Measurements from ENCODE around the gene PRPF18.

Gene PRPF18

DNA sequence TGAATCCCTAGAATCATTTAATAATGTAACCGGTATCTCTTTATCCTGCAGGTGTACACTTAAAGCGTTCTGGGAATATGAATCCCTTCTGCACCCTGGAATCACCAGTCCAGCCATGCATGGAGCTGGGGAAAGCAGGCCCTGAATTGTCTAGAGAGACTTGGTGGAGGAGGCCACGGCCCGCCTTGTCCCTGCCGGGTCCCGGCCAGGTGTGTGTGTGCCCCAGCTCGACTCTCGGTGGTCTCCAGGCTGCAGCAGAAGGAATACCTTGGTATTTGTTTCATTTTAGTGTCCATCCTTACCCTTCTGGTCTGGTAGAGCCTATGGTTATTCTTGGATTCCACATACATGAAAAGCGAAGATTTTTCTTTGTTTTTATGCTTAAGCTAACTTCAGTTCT, 58.1 kb downstream of the PRPF18 start:
- no peak for DNase-seq

DNA sequence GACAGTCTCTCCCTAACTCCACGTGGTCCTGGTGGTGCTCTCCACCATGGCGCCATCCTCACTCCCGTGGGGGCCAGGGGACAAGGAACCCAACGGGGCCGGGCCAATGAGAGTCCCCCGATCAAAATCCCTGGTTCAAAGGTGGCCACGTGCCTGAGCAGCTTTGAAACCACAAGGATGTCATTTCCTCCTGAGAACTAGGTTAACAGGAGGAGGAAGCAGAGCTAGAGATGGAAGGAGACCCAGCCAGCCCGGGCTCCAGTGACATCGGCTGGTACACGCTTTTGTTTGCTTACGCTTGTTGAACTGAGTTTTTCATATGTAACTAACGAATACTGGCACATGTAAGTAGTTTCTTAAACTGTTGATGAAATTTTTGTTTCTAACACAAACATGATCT, 61.7 kb downstream of the PRPF18 start:
- DNase-seq = no peak

DNA sequence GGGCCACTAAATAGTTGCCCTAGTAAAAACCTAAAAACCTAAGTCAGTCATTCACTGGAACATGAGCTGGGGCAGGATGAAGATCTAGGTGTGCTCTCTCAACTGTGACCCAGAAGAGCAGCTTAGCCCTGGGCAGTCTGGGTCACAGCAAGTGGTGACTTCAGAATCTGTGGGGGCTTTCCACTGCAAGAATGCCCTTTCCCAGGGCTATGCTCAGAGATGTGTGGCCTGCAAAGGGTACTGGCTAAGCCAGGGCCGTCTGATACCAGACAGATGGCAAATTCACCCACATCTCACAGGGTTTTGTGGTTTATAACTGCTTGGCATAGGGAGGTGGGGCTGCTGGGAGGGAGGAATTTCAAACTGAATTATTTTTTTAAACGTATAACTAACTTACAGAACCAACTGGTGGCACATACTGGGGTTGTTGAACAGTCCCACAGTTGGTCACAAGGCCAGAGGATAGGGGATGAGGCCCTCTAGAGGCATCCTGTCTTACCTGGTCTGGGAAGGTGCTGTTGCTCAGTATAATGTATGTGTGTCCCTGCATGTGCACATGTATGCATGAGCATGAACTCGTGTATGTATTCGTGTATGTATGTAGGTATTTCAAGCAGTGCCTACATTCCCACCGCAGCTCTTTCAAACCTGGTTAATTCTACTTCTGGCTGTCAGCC, 63.2 kb downstream of the PRPF18 start:
- DNase-seq = no peak

DNA sequence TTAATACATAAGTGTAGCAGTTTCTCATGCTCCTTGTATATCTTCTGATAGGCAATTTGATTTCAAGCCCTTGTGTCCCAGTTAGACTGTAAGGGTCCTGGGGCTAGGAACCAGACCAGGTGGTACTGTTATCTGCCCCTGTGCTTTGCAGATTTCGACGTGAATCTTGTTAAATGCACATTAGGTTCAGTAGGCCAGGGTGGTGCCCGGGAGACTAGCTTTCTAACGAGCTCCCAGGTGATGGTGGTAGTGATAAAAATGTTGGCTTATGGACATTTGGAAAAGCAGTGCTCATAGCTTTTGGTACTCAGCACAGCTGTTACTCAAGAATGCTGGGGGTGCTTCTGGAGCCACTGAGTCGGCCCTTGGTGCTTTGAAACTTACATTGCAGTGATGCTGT, 64.2 kb downstream of the PRPF18 start:
- DNase-seq = no peak

DNA sequence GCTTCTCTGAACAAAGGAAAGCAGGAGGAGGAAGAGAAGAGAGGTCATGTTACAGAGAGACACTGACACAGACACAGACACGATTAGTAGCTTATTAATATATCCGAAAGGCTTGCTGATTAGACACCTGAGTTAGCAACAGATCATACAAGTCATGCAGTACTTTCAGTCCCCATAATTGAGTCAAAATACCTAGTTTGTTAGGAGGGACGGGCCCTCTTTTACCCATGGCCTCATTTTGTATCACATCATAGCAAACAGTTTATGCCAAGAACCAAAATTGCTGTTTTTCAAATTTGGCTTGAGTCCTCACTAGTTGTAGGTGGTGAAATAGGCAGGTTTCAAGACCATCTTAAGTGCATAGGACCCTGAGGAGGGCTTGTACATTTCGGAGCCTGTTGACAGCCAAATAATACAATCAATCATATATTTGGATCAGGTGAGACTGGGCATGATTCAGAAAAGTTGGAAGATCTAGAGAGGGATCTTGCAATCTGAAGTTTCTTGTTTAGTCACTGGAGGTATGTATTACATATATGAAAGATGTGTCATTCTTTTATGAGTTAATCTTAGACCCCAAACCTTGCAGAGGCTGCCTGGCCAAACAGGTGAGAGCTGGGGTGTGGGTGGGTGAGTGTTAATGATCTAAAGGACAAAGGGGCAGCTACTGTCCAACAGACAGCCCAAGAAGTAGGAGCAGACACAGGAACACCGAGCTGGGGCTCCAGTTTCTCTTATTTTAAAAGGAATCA, 65.4 kb downstream of the PRPF18 start:
- no peak for DNase-seq

DNA sequence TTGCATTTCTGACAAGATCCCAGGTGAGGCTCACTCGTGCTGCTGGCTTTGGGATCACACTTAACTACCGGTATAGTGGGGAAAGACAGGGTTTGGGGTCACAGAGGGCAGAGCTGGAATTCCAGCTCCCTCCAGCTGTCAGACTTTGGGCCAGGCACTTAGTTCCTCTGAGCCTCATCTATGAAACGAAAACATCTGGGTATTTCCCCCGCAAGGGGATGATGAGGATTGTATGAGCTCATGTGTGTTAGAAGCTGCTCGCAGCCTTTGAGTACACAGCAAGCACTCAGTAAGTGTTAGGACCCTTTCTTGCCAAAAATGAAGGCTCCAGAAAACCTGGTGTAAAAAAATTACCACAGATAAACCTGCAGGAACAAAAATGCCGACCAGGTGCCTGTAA, 66.1 kb downstream of the PRPF18 start:
- DNase-seq = no peak

DNA sequence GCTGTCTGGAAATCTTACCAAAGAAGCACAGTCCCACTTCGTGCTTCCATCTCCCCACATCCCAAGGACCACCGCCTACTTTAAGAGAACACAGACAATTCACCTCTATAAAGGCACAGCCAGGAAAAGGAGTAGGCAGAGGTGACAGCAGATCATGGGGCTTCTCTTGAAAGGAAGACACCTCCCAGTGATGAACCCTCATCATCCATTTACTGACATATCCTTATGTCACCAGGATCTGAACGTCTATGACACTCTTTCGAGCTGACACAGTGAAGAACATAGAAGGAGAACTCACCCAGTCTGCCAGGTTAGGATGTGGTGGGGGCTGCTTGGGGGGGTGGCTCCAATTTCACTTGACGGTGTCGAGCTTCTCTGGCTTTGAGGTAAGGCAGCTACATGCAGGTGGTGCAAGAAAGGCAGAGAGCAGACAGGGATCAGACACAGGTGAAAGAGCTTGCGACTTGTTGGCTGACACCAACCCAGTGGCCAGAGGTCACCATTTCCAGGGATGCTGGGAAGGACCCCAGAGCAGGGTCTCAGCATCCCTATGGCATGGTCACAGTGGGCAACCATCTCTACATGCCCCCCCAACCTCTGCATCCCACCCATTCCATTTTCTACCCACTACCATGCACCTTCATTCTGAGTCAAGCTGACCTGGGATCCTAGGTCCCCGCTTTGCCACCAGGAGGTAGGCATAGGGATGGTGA, 67.5 kb downstream of the PRPF18 start:
- no peak for DNase-seq

DNA sequence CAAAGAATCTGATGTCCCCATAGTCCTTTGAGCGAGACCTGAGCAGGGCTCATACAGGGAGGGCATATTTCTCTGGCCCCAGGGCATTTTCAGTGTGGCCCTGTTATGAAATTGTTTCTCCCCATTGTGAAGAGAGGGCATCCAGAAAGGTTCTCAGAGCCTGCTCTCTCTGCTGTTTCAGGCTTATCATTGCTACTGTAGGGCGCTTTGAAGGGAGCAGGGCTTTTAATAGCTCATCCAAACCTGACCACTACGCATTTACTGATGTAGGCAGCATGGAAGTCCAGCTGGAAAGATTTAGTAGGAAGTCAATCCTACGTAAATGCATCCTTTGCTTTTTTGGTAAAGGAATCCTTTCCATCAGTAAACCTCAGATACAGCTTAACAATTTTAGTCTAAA, 68.1 kb downstream of the PRPF18 start:
- no peak for DNase-seq

DNA sequence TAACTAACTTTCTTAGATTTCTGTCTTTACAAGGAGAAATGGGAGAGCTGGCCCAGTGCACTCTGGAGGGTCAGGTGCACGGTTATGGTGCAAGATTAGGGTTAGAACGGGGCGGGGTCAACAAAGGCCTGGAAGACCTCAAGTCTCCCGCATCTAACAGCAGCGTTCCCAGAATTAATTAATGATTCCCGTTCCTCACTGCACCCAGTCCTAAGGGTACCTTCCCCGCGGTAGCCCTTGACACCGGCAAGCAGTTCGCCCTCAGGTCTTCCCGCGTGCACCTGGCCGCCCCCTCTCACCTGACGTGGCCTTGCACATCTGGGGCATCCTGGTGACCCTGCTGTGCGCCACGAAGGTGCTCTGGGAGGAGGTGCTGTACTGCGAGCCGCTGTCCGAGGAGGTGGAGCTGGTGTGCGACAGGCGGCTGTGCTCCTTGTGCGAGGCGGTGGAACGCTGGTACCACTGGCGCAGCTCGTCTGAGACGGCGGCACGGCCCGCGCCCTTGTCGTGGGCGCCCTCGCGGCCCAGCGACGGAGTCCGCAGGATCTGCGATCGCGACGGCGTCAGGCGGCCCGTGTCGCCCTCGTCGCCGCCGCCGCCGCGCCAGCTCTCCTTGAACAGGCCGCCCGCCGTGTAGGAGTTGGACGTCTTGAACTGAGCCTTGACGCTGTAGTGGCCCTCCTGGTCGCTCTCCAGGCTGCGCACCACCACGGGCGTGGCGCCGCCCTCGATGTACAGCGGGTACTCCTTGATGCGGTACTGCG, 69.8 kb downstream of the PRPF18 start:
- no peak for DNase-seq

DNA sequence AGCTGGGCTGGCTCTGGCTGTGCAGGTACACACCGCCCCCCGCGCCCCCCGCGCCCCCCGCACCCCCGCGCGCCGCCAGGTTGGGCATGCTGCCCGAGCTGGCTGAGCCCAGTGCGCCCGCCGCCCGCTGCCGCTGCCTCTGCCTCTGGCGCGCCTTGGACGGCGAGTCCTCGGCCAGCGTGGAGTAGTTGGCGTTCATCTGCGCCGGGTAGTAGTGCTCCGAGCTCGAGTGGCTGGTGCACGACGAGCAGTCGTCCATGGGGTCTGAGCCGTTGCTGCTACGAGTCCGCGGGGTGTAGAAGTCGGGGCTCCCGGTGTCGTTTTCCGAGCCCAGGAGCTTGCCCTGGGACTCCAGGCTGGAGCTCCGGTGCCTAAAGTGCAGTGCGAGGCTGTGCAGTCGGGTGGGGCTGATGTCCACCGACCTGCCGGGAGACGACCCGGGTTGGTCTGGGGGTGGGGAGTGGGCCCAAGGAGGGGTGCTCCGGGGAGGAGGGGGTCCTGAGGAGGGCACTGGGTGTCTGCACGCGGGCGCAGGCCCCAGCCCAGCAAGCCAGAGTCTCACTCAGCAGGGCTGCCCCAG, 70.4 kb downstream of the PRPF18 start:
- DNase-seq = no peak

DNA sequence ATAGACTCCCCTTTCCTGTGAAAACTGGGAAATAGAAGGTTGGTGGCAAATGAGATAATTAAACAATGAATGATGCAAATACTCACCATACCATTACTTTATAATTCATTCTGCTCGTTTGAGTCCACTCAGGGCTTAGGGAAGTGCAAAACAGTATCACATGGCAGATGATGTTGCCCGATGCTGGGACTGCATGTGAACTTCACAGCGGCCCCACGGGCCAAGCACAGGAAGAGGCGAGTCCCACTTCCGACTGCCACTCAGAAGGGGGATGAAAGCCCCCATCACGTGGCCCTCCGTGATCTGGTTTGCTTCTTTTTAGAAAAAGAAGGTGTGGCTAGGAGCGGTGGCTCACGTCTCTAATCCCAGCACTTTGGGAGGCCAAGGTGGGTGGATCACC, 71.5 kb downstream of the PRPF18 start:
- DNase-seq = no peak

DNA sequence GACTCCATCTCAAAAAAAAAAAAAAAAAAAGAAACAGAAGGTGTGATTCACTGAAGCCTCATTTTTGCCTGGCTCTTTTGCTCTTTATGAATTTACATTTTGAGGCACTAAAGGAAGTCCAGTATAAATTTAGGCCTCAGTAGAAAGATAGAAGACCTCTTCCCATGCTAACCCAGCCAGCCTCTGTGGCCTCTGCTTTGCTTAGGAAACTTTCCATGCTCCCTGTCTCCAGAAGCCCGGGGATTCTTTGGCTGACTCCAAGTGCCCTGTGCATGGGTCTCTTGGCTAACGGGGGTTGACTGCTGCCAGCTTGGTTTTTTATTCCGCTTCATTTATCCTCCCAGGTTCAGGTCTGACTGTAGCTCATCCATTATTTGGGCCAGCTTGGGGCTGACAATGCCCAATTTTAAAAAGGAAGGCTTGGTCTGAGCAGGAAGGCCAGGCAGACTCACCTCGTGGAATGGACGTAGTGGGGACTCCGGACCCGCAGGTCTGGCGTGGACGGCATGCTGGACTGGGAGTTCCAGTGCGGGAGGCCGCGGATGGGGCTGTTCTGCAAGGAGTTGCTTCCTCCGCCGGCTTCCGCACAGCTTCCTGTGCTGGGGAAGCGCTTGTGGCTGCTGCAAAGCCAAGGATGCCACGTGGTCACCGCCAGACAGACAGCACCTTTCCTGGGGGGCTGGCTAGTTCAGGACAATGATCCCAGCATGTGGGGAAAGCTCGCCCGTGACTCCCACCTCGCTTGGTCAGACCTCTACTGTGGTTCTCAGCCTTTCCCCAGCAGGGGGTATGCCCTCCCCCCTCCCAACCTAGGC, 72.3 kb downstream of the PRPF18 start:
- DNase-seq = no peak

DNA sequence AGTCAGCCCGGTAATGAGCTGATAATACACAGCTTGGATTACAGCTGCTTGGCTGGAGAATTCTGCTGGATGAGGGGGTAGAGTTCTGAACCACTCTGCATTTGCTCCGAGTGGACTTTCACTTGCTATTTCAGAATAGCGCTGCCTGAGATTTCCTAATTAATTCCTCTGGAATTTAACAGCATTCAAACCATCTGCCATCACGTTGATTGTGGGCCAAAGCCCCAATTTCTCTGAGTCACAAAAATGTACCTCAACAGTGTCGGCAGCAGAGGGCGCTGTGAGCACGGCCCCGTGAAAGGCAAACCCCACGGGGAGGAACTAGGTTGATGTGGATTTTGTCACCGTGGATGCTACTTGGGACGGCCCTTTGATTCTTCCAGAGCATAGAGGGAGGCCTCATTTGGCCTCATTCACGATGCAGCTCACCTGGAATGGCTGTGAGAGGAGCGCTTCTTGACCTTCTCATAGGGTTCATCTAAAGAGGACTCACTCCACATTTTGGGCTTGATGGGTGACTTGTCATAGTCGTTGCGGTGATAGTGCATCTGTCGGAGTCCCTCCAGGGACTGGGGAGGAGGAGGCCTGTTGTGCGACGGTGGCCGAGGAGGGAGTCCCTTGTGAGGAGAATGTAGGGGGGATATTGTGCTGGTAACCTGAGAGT, 73.3 kb downstream of the PRPF18 start:
- no peak for DNase-seq

DNA sequence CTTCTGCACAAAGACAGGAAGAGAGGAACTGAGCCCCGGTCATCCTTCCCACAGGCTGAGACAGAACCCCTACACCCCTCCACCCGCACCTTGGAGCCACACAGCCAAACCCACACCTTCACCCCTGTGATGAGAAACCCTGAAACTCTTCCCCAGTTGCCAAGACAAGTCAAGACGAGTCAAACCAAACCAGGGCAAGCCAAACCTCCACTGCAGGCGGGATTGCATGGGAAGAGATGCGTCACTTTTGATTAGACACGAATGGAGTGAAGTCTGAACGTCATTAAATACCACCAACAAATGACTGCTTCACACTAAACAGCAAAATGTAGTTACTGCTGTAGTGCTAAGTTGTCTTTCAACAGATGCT, 73.8 kb downstream of the PRPF18 start:
- no peak for DNase-seq

DNA sequence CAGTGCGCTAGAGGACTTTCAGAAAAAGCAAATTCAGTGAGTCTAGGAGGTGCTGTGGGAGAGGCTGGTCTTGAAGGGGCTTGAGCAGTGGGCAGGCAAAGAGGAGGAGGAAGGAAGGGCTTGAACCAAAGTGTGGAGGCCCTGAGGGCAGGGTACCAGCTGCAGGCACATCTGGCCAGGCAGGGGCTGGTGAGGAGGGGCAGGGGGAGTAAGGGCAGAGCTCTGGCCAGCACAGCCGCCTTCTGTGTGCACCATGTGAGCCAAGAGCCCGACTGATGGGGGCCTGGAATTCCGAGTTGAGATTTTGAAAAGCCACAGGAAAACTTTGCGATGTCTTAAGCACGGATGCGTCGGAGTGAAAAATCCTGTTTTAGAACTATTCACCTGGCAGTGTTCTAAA, 74.5 kb downstream of the PRPF18 start:
- no peak for DNase-seq

DNA sequence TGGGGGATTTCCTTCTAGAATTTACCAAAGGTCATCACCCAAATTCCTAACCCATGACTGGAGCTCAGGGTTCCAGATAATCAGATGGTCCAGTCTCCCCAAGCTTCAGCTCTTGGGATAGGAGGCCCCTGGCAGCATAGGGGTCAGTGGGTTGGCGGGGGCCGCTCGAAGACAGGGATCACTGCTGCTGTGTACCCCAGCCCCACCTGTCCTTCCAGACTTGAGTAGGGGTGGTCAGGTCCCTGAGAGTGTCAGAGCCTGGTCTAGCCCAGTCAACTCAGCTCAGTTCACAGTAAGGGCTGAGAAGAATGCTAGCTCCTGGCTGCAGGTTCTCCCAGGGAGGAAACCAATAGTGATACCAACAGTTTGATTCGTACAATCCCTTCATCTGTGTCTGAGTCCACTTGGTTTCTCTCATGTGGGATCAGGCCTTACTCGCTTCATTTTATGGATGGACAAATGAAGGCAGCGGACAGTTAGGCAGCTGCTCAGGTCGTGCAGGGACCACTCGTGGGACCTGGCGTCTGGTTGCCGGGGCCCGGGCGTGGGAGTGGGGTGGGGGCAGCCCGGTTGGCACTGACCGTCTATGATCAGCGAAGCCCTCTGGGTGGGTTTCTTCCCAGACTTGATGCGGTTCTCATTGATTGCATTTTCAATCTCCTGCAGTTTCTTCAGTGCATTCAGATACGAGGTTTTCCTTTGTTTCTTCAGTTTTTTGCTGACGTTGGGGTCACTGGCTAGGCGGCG, 78.9 kb downstream of the PRPF18 start:
- DNase-seq = no peak

DNA sequence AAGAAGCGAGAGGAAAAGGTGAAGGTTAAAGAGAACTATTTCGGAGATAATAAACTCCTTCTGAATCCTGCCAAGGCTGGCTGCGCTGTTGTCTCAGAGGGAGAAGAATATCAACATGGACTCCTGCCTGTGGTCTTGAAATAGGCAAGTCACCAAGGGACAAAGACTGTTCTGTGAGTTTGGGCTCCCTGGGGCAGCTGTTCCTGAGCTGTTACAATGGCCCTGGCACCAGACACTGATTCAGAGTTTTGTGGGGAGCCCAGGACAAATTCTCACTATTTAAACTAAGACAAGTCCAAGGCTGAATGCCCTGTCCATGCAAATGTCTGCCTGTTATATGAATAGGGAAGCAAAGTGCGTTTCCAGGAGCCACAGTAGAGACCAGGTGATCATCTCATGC, 81.4 kb downstream of the PRPF18 start:
- DNase-seq = no peak

DNA sequence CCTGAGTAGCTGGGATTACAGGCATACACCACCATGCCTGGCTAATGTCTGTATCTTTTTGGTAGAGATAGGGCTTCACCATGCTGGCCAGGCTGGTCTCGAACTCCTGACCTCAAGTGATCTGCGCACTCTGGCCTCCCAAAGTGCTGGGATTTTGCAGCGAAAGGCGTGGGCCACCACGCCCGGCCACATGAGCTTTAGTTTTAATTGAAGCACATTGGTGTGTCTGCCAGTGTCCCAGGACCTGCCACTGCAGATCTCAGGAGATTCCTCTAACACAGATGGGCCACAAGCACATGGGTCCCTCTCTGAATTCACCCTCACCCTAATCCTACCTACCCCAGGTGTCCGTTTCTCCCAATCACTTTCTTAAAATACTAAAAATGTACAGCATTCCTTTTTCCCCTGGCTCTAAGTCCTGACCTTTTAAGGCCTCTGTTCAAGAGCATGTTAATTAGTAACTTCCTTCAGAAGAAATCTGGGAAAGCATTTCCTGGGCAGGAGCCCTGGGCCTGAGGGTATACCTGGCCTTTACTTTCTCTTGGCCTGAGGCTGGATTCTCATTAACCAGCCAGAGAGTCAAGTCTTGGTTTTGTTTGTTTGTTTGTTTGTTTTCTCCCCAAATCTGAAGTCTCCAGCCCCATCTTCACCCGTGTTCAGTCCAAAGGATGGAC, 82.6 kb downstream of the PRPF18 start:
- DNase-seq = no peak

DNA sequence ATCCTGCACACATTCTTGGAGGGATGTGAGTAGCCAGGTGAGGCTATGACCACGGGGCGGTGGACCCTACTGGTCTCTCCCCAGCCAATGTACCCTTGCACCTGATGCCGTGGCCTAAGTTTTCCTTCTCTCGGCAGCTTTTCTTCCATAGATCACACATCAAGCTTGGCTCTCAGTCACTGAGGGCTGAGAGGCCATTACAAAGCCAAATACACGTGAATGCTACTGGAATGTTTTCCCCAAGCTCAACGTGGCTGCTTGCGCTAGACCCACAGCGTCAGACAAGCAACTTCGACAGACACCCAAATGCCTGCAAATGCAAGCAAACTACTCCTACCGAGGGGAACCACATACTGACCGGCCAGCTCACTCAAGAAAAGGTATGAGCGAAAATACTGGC, 83.1 kb downstream of the PRPF18 start:
- DNase-seq = no peak

DNA sequence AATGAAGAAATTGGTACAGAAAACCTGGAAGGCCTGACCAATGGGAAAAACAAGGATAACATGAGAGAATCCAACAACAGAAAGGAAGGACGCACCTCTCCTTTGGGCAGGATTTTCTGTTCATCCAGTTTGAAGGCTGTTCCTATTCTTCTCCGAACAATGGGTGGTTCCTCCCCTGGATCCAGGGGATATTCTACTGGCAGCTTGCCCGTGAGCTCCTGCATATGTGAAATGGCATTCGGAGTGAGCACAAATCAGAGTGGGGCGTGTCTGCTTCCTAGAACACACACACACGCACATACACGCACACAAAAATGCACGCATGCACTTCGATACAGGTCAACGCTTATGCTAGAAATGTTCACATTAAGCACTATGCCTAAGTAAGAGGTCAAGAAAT, 83.5 kb downstream of the PRPF18 start:
- DNase-seq = no peak

All from NCI-H774 (cell line).